Breast epithelium (tissue), 3 donors: ENCODE data around the gene ADSS2.

Experiments used
- POLR2A ChIP-seq: fragments of 450-650 bp; IDR thresholded peaks from one replicate; pipeline ENCODE4 v1.6.1; 2016; ENCODE audit warnings: antibody characterized with exemption, mild to moderate bottlenecking, moderate library complexity
- POLR2AphosphoS5 ChIP-seq, 3 donors: sonication (generic); formaldehyde crosslinking; IDR thresholded peaks; one replicate each; pipeline ENCODE4 v1.6.1; 2017; ENCODE audit warnings: antibody characterized with exemption in 3 of 3
- TF ChIP-seq, protein P1 (sequence below), 3 donors: fragments of 450-650 bp; IDR thresholded peaks; one replicate each; pipeline ENCODE4 v1.5.1; 2016 to 2017; ENCODE audit warnings: antibody characterized with exemption in 3 of 3, mild to moderate bottlenecking in 3 of 3, moderate library complexity in 3 of 3

DNA sequence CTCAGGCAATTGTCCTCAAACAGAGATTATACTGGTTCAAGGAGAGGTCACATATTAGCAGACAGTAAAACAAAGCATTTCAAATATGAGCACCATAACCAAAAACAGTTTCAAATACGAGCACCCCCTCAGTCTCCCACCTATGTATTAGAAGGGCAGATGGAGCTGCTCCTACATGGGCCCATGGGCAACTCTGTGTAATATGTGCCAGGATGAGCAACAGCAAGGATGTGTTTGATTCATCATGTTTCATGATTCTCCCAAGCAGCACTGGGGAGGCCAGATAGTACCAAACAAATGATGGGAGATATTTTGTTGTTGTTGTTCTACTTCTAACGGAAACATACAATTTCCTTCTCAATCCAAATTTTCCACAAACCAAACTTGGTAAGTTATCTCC is 8.9 kb downstream of the ADSS2 start:
- TF ChIP-seq, protein P1, sequence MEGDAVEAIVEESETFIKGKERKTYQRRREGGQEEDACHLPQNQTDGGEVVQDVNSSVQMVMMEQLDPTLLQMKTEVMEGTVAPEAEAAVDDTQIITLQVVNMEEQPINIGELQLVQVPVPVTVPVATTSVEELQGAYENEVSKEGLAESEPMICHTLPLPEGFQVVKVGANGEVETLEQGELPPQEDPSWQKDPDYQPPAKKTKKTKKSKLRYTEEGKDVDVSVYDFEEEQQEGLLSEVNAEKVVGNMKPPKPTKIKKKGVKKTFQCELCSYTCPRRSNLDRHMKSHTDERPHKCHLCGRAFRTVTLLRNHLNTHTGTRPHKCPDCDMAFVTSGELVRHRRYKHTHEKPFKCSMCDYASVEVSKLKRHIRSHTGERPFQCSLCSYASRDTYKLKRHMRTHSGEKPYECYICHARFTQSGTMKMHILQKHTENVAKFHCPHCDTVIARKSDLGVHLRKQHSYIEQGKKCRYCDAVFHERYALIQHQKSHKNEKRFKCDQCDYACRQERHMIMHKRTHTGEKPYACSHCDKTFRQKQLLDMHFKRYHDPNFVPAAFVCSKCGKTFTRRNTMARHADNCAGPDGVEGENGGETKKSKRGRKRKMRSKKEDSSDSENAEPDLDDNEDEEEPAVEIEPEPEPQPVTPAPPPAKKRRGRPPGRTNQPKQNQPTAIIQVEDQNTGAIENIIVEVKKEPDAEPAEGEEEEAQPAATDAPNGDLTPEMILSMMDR (IDR thresholded peaks at IDR 0.05) = no peak
- no peak for TF ChIP-seq POLR2A
- TF ChIP-seq POLR2AphosphoS5 (IDR thresholded peaks at IDR 0.05) = no peak
